HCT116 (cell line): Measurements from ENCODE around the gene VPS37D. TPM values are rescaled to one million over a fixed set of nuclear protein-coding genes. Genes with fewer than 3 reads are reported as not detected.

Experiments used
- ATAC-seq: fragments of 200-7000 bp; cut with Tn5 transposase; 2 replicates; pipeline ENCODE4 v1.9.1; 2020; ENCODE audit warnings: mild to moderate bottlenecking, moderate library complexity
- BruUV-seq: library from RNA; stranded (reverse); fragments of 400-500 nt; replicated peaks from 2 replicates; lab custom pipeline; 2021; lab: Mats Ljungman, UMichigan
- CTCF ChIA-PET: fragments of 300-600 bp; sonication (Branson Sonifier 250); formaldehyde crosslinking; loops from one replicate; lab custom pipeline; 2021; ENCODE audit warnings: antibody characterized with exemption; lab: Charles Lee
- POLR2A ChIA-PET: fragments of 300-600, 350-600 bp; sonication (Branson Sonifier 250); formaldehyde crosslinking; loops from one replicate; lab custom pipeline; 2021; ENCODE audit warnings: antibody characterized with exemption; lab: Charles Lee
- RAD21 ChIA-PET, 2 experiments: fragments of 300-600 bp; sonication (Branson Sonifier 250); formaldehyde crosslinking; loops; one replicate each; lab custom pipeline; 2023; ENCODE audit warnings: low total read pairs in 2 of 2; ENCODE audit not compliant: uncharacterized antibody in 2 of 2, unreplicated experiment in 2 of 2, low non-redundant PET in 1 of 2; lab: Charles Lee
- DNase-seq: peaks from one replicate; pipeline ENCODE4 v3.0.0-alpha.2; 2010; ENCODE audit warnings: low read depth, low spot score
- H2AFZ ChIP-seq: fragments of 200-600 bp; shearing (Covaris generic), sonication (generic); 2 replicates; pipeline ENCODE4 v1.6.1; 2017; ENCODE audit warnings: low read depth, mixed run types, mixed read lengths, antibody characterized with exemption, low read length; ENCODE audit not compliant: poor library complexity, severe bottlenecking
- H3K27ac ChIP-seq: 2 replicates; pipeline ENCODE4 v1.5.1; 2012; ENCODE audit warnings: low read depth, low read length
- H3K27me3 ChIP-seq: fragments of 200-600 bp; sonication (generic); 2 replicates; pipeline ENCODE4 v1.6.1; 2016; ENCODE audit warnings: mixed run types, low read length, mixed read lengths; ENCODE audit not compliant: insufficient read depth
- H3K36me3 ChIP-seq, 2 experiments: fragments of 200-500 bp in 1 of 2; fragments of 200-600 bp in 1 of 2; sonication (Bioruptor generic) in 1 of 2; sonication (generic) in 1 of 2; 2 replicates each; pipeline versions ENCODE4 v1.5.1 to v1.6.1; 2014 to 2016; ENCODE audit warnings: low read length in 2 of 2, inconsistent platforms in 1 of 2, mixed read lengths in 1 of 2, mixed run types in 1 of 2; ENCODE audit not compliant: insufficient read depth in 2 of 2, control insufficient read depth in 1 of 2
- H3K4me1 ChIP-seq, 2 experiments: fragments of 200-600 bp in 1 of 2; sonication (generic) in 1 of 2; 2 replicates each; pipeline versions ENCODE4 v1.5.1 to v1.6.1; 2012 to 2017; ENCODE audit warnings: low read length in 2 of 2, inconsistent platforms in 1 of 2, mild to moderate bottlenecking in 1 of 2, mixed read lengths in 1 of 2, mixed run types in 1 of 2, moderate library complexity in 1 of 2; ENCODE audit not compliant: insufficient read depth in 2 of 2, control insufficient read depth in 1 of 2
- H3K4me2 ChIP-seq: fragments of 200-600 bp; sonication (generic); 2 replicates; pipeline ENCODE4 v1.6.1; 2017; ENCODE audit warnings: mixed run types, low read length, mixed read lengths
- H3K4me3 ChIP-seq, 2 experiments: fragments of 200-600 bp in 1 of 2; sonication (generic) in 1 of 2; replicated peaks in 1 of 2; 2 replicates each; pipeline ENCODE4 v1.5.1; 2011 to 2016; ENCODE audit warnings: low read length in 2 of 2, control low read depth in 1 of 2, low read depth in 1 of 2, mild to moderate bottlenecking in 1 of 2, mixed read lengths in 1 of 2, mixed run types in 1 of 2
- H3K79me2 ChIP-seq: fragments of 200-600 bp; sonication (generic); 2 replicates; pipeline ENCODE4 v1.6.1; 2017; ENCODE audit warnings: mild to moderate bottlenecking, mixed run types, low read length, moderate library complexity, mixed read lengths; ENCODE audit not compliant: insufficient read depth
- H3K9ac ChIP-seq: fragments of 200-600 bp; sonication (generic); 2 replicates; pipeline ENCODE4 v1.6.1; 2016; ENCODE audit warnings: low read length, mixed read lengths
- H3K9me2 ChIP-seq: fragments of 200-600 bp; sonication (generic), shearing (Covaris generic); 2 replicates; pipeline ENCODE4 v1.6.1; 2017; ENCODE audit warnings: mixed run types, mild to moderate bottlenecking, moderate library complexity; ENCODE audit not compliant: insufficient read depth
- H3K9me3 ChIP-seq, 2 experiments: fragments of 200-500 bp in 1 of 2; fragments of 200-600 bp in 1 of 2; sonication (Bioruptor generic) in 1 of 2; sonication (generic) in 1 of 2; 2 replicates each; pipeline ENCODE4 v1.6.1; 2014 to 2017; ENCODE audit warnings: low read length in 2 of 2, mixed read lengths in 2 of 2, inconsistent platforms in 1 of 2, low read depth in 1 of 2, mild to moderate bottlenecking in 1 of 2, mixed run types in 1 of 2, moderate library complexity in 1 of 2; ENCODE audit not compliant: control insufficient read depth in 1 of 2, insufficient read depth in 1 of 2
- H4K20me1 ChIP-seq: fragments of 200-600 bp; sonication (generic), shearing (Covaris generic); 2 replicates; pipeline ENCODE4 v1.6.1; 2017; ENCODE audit warnings: mixed run types, mild to moderate bottlenecking, moderate library complexity; ENCODE audit not compliant: insufficient read depth
- CBX3 ChIP-seq: IDR thresholded peaks from 2 replicates; pipeline ENCODE4 v1.6.1; 2012; ENCODE audit warnings: low read depth
- ELF1 ChIP-seq: IDR thresholded peaks from 2 replicates; pipeline ENCODE4 v1.6.1; 2012; ENCODE audit warnings: low read depth, borderline replicate concordance
- EZH2 ChIP-seq: fragments of 200-600 bp; sonication (generic); IDR thresholded peaks from 2 replicates; pipeline ENCODE4 v1.6.1; 2017; ENCODE audit warnings: antibody characterized with exemption, mixed run types
- JUND ChIP-seq: IDR thresholded peaks from 2 replicates; pipeline ENCODE4 v1.6.1; 2012
- MAX ChIP-seq: IDR thresholded peaks from 2 replicates; pipeline ENCODE4 v1.6.1; 2012
- POLR2AphosphoS5 ChIP-seq: IDR thresholded peaks from 2 replicates; pipeline ENCODE4 v1.6.1; 2011; ENCODE audit warnings: mild to moderate bottlenecking, low read depth, low read length, moderate library complexity
- RAD21 ChIP-seq: IDR thresholded peaks from 2 replicates; pipeline ENCODE4 v1.6.1; 2012; ENCODE audit warnings: low read depth, mild to moderate bottlenecking
- SIN3A ChIP-seq: IDR thresholded peaks from 2 replicates; pipeline ENCODE4 v1.6.1; 2012; ENCODE audit warnings: low read depth
- SRF ChIP-seq: IDR thresholded peaks from 2 replicates; pipeline ENCODE4 v1.6.1; 2012; ENCODE audit warnings: low read depth
- ZFX ChIP-seq: fragments of 450-650 bp; IDR thresholded peaks from 2 replicates; pipeline ENCODE4 v1.6.1; 2017
- intact Hi-C: fragments of 100-400 bp; cut with micrococcal nuclease; formaldehyde crosslinking; loops from 2 replicates; pipeline ENCODE4 v1.10.0; 2022
- total RNA-seq: library from RNA; stranded (reverse); gene quantifications from one replicate; pipeline ENCODE4 v1.2.1, GENCODE V29; 2021; ENCODE audit not compliant: unreplicated experiment
- TF ChIP-seq, protein P1 (sequence below): IDR thresholded peaks from 2 replicates; pipeline ENCODE4 v1.6.1; 2012; ENCODE audit warnings: low read depth

VPS37D gene
- total RNA-seq, 1 experiment from 2014 or later = 9.5 TPM

GRCh38 chr7:73635428-73636200, 32.0 kb upstream of the VPS37D start:
- Histone ChIP-seq H3K4me1 (peaks cover 44 to 70% of the 10 kb centered on the region in 2 experiments), H3K4me2 (peak overlapping the region; percentile 84), H3K9me3 (no peaks in the 10 kb centered on the region), H3K79me2 (no peaks in the 10 kb centered on the region; the same call in 1 of the 2 replicates), H4K20me1 (no peaks in the 10 kb centered on the region), H3K27me3 (no peaks in the 10 kb centered on the region), H3K9ac (peak overlapping the region; percentile 47), H3K9me2 (no peaks in the 10 kb centered on the region), H3K36me3 (no peaks in the 10 kb centered on the region), H2AFZ (no peak overlapping the region), H3K27ac (peak overlapping the region; percentile 94), H3K4me3 (no peak overlapping the region)
- intact Hi-C loops = no loop called here
- DNase-seq (no peak), ATAC-seq (peak; percentile 42)
- BruUV-seq = TSS peak; percentile 47
- ChIA-PET POLR2A (interaction anchor here (0.9 to 2.7 kb wide), 6 partner anchors 10 to 33 kb away, joined by 3 to 16 read pairs (median 6); partner anchors contain the start of gene MLXIPL), CTCF (interaction anchor here (0.9 to 1.6 kb wide), 2 partner anchors 29 kb away, joined by 4 to 7 read pairs; no protein-coding TSS in a partner anchor), RAD21 (interaction anchor here (0.5 to 1.0 kb wide), 2 partner anchors 12 to 737 kb away, joined by 3 to 4 read pairs; partner anchors contain the start of gene MLXIPL (in 1 of the 2))
- TF ChIP-seq MAX (no peak), RAD21 (no peak), CBX3 (no peak), POLR2AphosphoS5 (no peak), JUND (no peak), ZFX (no peak), SIN3A (no peak), SRF (no peak), ELF1 (no peak), EZH2 (no peak)
- TF ChIP-seq, protein P1, sequence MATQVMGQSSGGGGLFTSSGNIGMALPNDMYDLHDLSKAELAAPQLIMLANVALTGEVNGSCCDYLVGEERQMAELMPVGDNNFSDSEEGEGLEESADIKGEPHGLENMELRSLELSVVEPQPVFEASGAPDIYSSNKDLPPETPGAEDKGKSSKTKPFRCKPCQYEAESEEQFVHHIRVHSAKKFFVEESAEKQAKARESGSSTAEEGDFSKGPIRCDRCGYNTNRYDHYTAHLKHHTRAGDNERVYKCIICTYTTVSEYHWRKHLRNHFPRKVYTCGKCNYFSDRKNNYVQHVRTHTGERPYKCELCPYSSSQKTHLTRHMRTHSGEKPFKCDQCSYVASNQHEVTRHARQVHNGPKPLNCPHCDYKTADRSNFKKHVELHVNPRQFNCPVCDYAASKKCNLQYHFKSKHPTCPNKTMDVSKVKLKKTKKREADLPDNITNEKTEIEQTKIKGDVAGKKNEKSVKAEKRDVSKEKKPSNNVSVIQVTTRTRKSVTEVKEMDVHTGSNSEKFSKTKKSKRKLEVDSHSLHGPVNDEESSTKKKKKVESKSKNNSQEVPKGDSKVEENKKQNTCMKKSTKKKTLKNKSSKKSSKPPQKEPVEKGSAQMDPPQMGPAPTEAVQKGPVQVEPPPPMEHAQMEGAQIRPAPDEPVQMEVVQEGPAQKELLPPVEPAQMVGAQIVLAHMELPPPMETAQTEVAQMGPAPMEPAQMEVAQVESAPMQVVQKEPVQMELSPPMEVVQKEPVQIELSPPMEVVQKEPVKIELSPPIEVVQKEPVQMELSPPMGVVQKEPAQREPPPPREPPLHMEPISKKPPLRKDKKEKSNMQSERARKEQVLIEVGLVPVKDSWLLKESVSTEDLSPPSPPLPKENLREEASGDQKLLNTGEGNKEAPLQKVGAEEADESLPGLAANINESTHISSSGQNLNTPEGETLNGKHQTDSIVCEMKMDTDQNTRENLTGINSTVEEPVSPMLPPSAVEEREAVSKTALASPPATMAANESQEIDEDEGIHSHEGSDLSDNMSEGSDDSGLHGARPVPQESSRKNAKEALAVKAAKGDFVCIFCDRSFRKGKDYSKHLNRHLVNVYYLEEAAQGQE = no peak
